Trophoblast cell (in vitro differentiated cells and primary cell): ENCODE results near the gene PIP5KL1.

Experiments used
- DNase-seq, 2 donors: peaks; one replicate each; pipeline ENCODE4 v3.0.0-alpha.2; 2016
- H2AFZ ChIP-seq: 2 replicates; pipeline ENCODE4 v1.6.1; 2013; ENCODE audit warnings: low read length, moderate library complexity, mild to moderate bottlenecking; ENCODE audit not compliant: insufficient read depth, poor library complexity
- H2AK5ac ChIP-seq: 2 replicates; pipeline ENCODE4 v1.6.1; 2013; ENCODE audit warnings: mild to moderate bottlenecking, low read length
- H2BK120ac ChIP-seq: 2 replicates; pipeline ENCODE4 v1.6.1; 2013; ENCODE audit warnings: low read length, mild to moderate bottlenecking, moderate library complexity; ENCODE audit not compliant: insufficient read depth, poor library complexity
- H2BK12ac ChIP-seq: 2 replicates; pipeline ENCODE4 v1.6.1; 2013; ENCODE audit warnings: mild to moderate bottlenecking, low read length, moderate library complexity
- H2BK5ac ChIP-seq: 2 replicates; pipeline ENCODE4 v1.6.1; 2013; ENCODE audit warnings: low read length, low read depth, moderate library complexity, mild to moderate bottlenecking; ENCODE audit not compliant: poor library complexity
- H3K14ac ChIP-seq: 2 replicates; pipeline ENCODE4 v1.6.1; 2013; ENCODE audit warnings: mild to moderate bottlenecking, low read length
- H3K18ac ChIP-seq: 2 replicates; pipeline ENCODE4 v1.6.1; 2013; ENCODE audit warnings: mild to moderate bottlenecking, low read length
- H3K23ac ChIP-seq: 2 replicates; pipeline ENCODE4 v1.6.1; 2013; ENCODE audit warnings: low read length
- H3K27ac ChIP-seq: 2 replicates; pipeline ENCODE4 v1.5.1; 2013; ENCODE audit warnings: low read depth, mild to moderate bottlenecking, inconsistent platforms, low read length, moderate library complexity
- H3K27me3 ChIP-seq: 2 replicates; pipeline ENCODE4 v1.6.1; 2013; ENCODE audit warnings: inconsistent platforms, mild to moderate bottlenecking, low read length, moderate library complexity; ENCODE audit not compliant: insufficient read depth
- H3K36me3 ChIP-seq, 2 experiments: 1 replicate in 1 of 2; 2 replicates in 1 of 2; pipeline ENCODE4 v1.6.1; 2013; ENCODE audit warnings: low read length in 2 of 2, mild to moderate bottlenecking in 2 of 2, moderate library complexity in 1 of 2; ENCODE audit not compliant: insufficient read depth in 2 of 2, control insufficient read depth in 1 of 2
- H3K4ac ChIP-seq: 2 replicates; pipeline ENCODE4 v1.6.1; 2013; ENCODE audit warnings: low read depth, mild to moderate bottlenecking, low read length, moderate library complexity
- H3K4me1 ChIP-seq, 2 experiments: 1 replicate in 1 of 2; 2 replicates in 1 of 2; pipeline ENCODE4 v1.6.1; 2013; ENCODE audit warnings: low read length in 2 of 2, mild to moderate bottlenecking in 2 of 2, moderate library complexity in 1 of 2; ENCODE audit not compliant: insufficient read depth in 2 of 2, control insufficient read depth in 1 of 2
- H3K4me2 ChIP-seq: 2 replicates; pipeline ENCODE4 v1.6.1; 2013; ENCODE audit warnings: inconsistent platforms, mild to moderate bottlenecking, low read length, moderate library complexity
- H3K4me3 ChIP-seq: 2 replicates; pipeline ENCODE4 v1.5.1; 2013; ENCODE audit warnings: mild to moderate bottlenecking, low read depth, low read length, inconsistent platforms
- H3K79me1 ChIP-seq: one replicate; pipeline ENCODE4 v1.6.1; 2013; ENCODE audit warnings: low read length
- H3K79me2 ChIP-seq: 2 replicates; pipeline ENCODE4 v1.6.1; 2013; ENCODE audit warnings: low read length, mild to moderate bottlenecking; ENCODE audit not compliant: control insufficient read depth, insufficient read depth, poor library complexity
- H3K9ac ChIP-seq: 2 replicates; pipeline ENCODE4 v1.6.1; 2013; ENCODE audit warnings: mild to moderate bottlenecking, low read length
- H3K9me3 ChIP-seq: 2 replicates; pipeline ENCODE4 v1.6.1; 2013; ENCODE audit warnings: low read depth, mild to moderate bottlenecking, control low read depth, inconsistent platforms, low read length; ENCODE audit not compliant: insufficient read depth
- H4K12ac ChIP-seq: 2 replicates; pipeline ENCODE4 v1.6.1; 2013; ENCODE audit warnings: low read depth, mild to moderate bottlenecking, low read length, moderate library complexity
- H4K8ac ChIP-seq: 2 replicates; pipeline ENCODE4 v1.6.1; 2013; ENCODE audit warnings: low read depth, mild to moderate bottlenecking, low read length, moderate library complexity
- H4K91ac ChIP-seq: one replicate; pipeline ENCODE4 v1.6.1; 2013; ENCODE audit warnings: low read depth, mild to moderate bottlenecking, low read length, moderate library complexity
- WGBS: extraction: QIAGEN DNeasy Blood & Tissue Kit; methylation state at CpG from one replicate; pipeline ENCODE4 v1.1.7; 2013; ENCODE audit warnings: missing lambda C conversion rate; ENCODE audit not compliant: insufficient read length, insufficient coverage; ENCODE audit errors: extremely low coverage; 5-methylcytosine and 5-hydroxymethylcytosine counted together

The PIP5KL1 gene

GRCh38 chr9:127967151-127967809, 36.7 kb upstream of the PIP5KL1 start:
- H2AFZ ChIP-seq: peak overlapping the region; percentile 23
- H3K27ac ChIP-seq: no peak overlapping the region
- peaks cover 16% of the 10 kb centered on the region for H3K79me1 ChIP-seq
- H3K18ac ChIP-seq: peak overlapping the region; percentile 40
- H4K8ac ChIP-seq: no peak overlapping the region
- H3K23ac ChIP-seq: no peak overlapping the region
- H2AK5ac ChIP-seq: peak overlapping the region; percentile 34
- peak overlapping the region; percentile 91 for H3K4ac ChIP-seq
- peak overlapping the region; percentile 13 for H2BK12ac ChIP-seq
- H4K12ac ChIP-seq: no peak overlapping the region
- no peak overlapping the region for H2BK120ac ChIP-seq
- no peak overlapping the region for H3K4me2 ChIP-seq
- H2BK5ac ChIP-seq: no peak overlapping the region
- DNase-seq: no peak
- peaks cover 50% of the 10 kb centered on the region for H3K79me2 ChIP-seq
- no peaks in the 10 kb centered on the region for H3K27me3 ChIP-seq
- no peak overlapping the region for H3K4me3 ChIP-seq
- H4K91ac ChIP-seq: peak overlapping the region; percentile 15
- H3K36me3 ChIP-seq: peaks cover 1% of the 10 kb centered on the region in 2 experiments
- H3K4me1 ChIP-seq: peaks cover 51 to 73% of the 10 kb centered on the region in 2 experiments
- H3K9ac ChIP-seq: no peak overlapping the region
- no CpG with 5 or more reads among the region's 9 CpGs for whole genome bisulfite sequencing
- H3K14ac ChIP-seq: peak overlapping the region; percentile 35
- H3K9me3 ChIP-seq: no peaks in the 10 kb centered on the region

- Histone ChIP-seq H3K4ac (peak overlapping the region; percentile 91), H3K36me3 (peaks cover 0 to 2% of the 10 kb centered on the region in 2 experiments), H3K79me1 (peaks cover 13% of the 10 kb centered on the region), H3K9ac (no peak overlapping the region), H2BK120ac (no peak overlapping the region), H3K27me3 (no peaks in the 10 kb centered on the region), H4K8ac (no peak overlapping the region), H3K4me2 (no peak overlapping the region), H2AK5ac (no peak overlapping the region), H2AFZ (no peak overlapping the region), H3K18ac (no peak overlapping the region), H3K27ac (no peak overlapping the region), H3K4me1 (peaks cover 44 to 66% of the 10 kb centered on the region in 2 experiments), H3K14ac (no peak overlapping the region), H3K4me3 (no peak overlapping the region), H3K9me3 (peaks cover 3% of the 10 kb centered on the region), H4K91ac (no peak overlapping the region), H2BK5ac (no peak overlapping the region), H4K12ac (no peak overlapping the region), H3K23ac (no peak overlapping the region), H2BK12ac (no peak overlapping the region), H3K79me2 (peaks cover 43% of the 10 kb centered on the region)
- no peak for DNase-seq
- no CpG with 5 or more reads among the region's 8 CpGs for WGBS
These were observed 36.0 kb upstream of the PIP5KL1 start for GRCh38 chr9:127966416-127967150.

- H2BK5ac ChIP-seq: peak overlapping the region; percentile 10
- no peak overlapping the region for H2AK5ac ChIP-seq
- peak overlapping the region; percentile 49 for H3K18ac ChIP-seq
- H3K27ac ChIP-seq: peak overlapping the region; percentile 14
- no peak overlapping the region for H3K23ac ChIP-seq
- peak overlapping the region; percentile 12 for H3K14ac ChIP-seq
- H3K79me2 ChIP-seq: peaks cover 40% of the 10 kb centered on the region
- peak overlapping the region; percentile 0 for H4K12ac ChIP-seq
- peak overlapping the region; percentile 18 for H4K8ac ChIP-seq
- peak overlapping the region; percentile 28 for H4K91ac ChIP-seq
- peaks cover 3% of the 10 kb centered on the region for H3K9me3 ChIP-seq
- H3K4me1 ChIP-seq: peaks cover 45 to 64% of the 10 kb centered on the region in 2 experiments
- no peak for DNase-seq
- H3K27me3 ChIP-seq: no peaks in the 10 kb centered on the region
- peak overlapping the region; percentile 19 for H2AFZ ChIP-seq
- peaks cover 13% of the 10 kb centered on the region for H3K79me1 ChIP-seq
- peak overlapping the region; percentile 21 for H2BK120ac ChIP-seq
- no CpG with 5 or more reads among the region's 6 CpGs for WGBS
- peak overlapping the region; percentile 35 for H3K4ac ChIP-seq
- no peak overlapping the region for H3K9ac ChIP-seq
- H2BK12ac ChIP-seq: no peak overlapping the region
- no peak overlapping the region for H3K4me2 ChIP-seq
- no peak overlapping the region for H3K4me3 ChIP-seq
- peaks cover 0 to 2% of the 10 kb centered on the region in 2 experiments for H3K36me3 ChIP-seq
These were observed 35.4 kb upstream of the PIP5KL1 start for GRCh38 chr9:127965953-127966352.

- Histone ChIP-seq H3K4me1 (peaks cover 37 to 51% of the 10 kb centered on the region in 2 experiments), H2BK120ac (no peak overlapping the region), H3K36me3 (peaks cover 0 to 2% of the 10 kb centered on the region in 2 experiments), H2AFZ (no peak overlapping the region), H4K8ac (no peak overlapping the region), H3K23ac (no peak overlapping the region), H3K14ac (peak overlapping the region; percentile 0), H3K4ac (peak overlapping the region; percentile 66), H3K9me3 (peaks cover 3% of the 10 kb centered on the region), H4K91ac (peak overlapping the region; percentile 1), H3K18ac (peak overlapping the region; percentile 2), H3K27me3 (no peaks in the 10 kb centered on the region), H3K4me2 (no peak overlapping the region), H3K4me3 (no peak overlapping the region), H3K79me2 (peaks cover 35% of the 10 kb centered on the region), H2BK12ac (no peak overlapping the region), H3K79me1 (peaks cover 11% of the 10 kb centered on the region), H3K27ac (no peak overlapping the region), H2AK5ac (peak overlapping the region; percentile 20), H4K12ac (no peak overlapping the region), H2BK5ac (no peak overlapping the region), H3K9ac (no peak overlapping the region)
- WGBS: no CpG with 5 or more reads among the region's 19 CpGs
- no peak for DNase-seq
These were observed 32.9 kb upstream of the PIP5KL1 start for GRCh38 chr9:127963359-127964064.
